CD4-positive, alpha-beta T cell treated with Interleukin-12 subunit alpha and Interleukin-12 subunit beta, for 1 hour (primary cell): ENCODE data around the gene ZDBF2.
"Not testable (repeated sequence)": the region's sequence is repeated elsewhere in the genome, so short reads cannot be mapped to it uniquely, and the experiment has no call there.

Experiments
- DNase-seq: peaks from one replicate; pipeline ENCODE4 v3.0.0-alpha.2; 2020

The ZDBF2 gene

GRCh38 chr2:206274434-206275311 is at the start of gene ZDBF2:
Gene ZDBF2, plus strand, starts transcription at chr2:206274663. Its CDS starts 7,187 bp downstream, at chr2:206281850.
- peak; percentile 46 for DNase-seq

GRCh38 chr2:206225435-206226232 is 48.8 kb upstream of the ZDBF2 start:
- no peak for DNase-seq

GRCh38 chr2:206228636-206229035 is 45.8 kb upstream of the ZDBF2 start:
- DNase-seq = not testable (repeated sequence)

GRCh38 chr2:206229642-206230041 is 44.8 kb upstream of the ZDBF2 start:
- DNase-seq = no peak

GRCh38 chr2:206230060-206230762 is 44.3 kb upstream of the ZDBF2 start:
- no peak for DNase-seq

GRCh38 chr2:206231669-206232286 is 42.7 kb upstream of the ZDBF2 start:
- no peak for DNase-seq

- DNase-seq = no peak
These were observed 42.0 kb upstream of the ZDBF2 start for GRCh38 chr2:206232287-206233035.

- DNase-seq = no peak
These were observed 35.3 kb upstream of the ZDBF2 start for GRCh38 chr2:206239157-206239556.

GRCh38 chr2:206240327-206240726 is 34.1 kb upstream of the ZDBF2 start:
- DNase-seq = no peak

GRCh38 chr2:206241736-206242135 is 32.7 kb upstream of the ZDBF2 start:
- DNase-seq = no peak

GRCh38 chr2:206245265-206245672 is 29.2 kb upstream of the ZDBF2 start:
- DNase-seq = no peak

- DNase-seq = no peak
These were observed 24.2 kb upstream of the ZDBF2 start for GRCh38 chr2:206250041-206250897.

- no peak for DNase-seq
These were observed 21.2 kb upstream of the ZDBF2 start for GRCh38 chr2:206253125-206253776.

- DNase-seq = no peak
These were observed 20.7 kb upstream of the ZDBF2 start for GRCh38 chr2:206253777-206254166.

- no peak for DNase-seq
These were observed 19.5 kb upstream of the ZDBF2 start for GRCh38 chr2:206255003-206255402.

GRCh38 chr2:206256706-206257205 is 17.7 kb upstream of the ZDBF2 start:
- DNase-seq = no peak

- DNase-seq = no peak
These were observed 17.1 kb upstream of the ZDBF2 start for GRCh38 chr2:206257350-206257749.

GRCh38 chr2:206257861-206258260 is 16.6 kb upstream of the ZDBF2 start:
- no peak for DNase-seq

- not testable (repeated sequence) for DNase-seq
These were observed 15.8 kb upstream of the ZDBF2 start for GRCh38 chr2:206258615-206259014.
